ENCODE measurements around the gene RXFP3.
"Not testable (repeated sequence)": the region's sequence is repeated elsewhere in the genome, so short reads cannot be mapped to it uniquely, and the experiment has no call there.

Gene RXFP3

DNA sequence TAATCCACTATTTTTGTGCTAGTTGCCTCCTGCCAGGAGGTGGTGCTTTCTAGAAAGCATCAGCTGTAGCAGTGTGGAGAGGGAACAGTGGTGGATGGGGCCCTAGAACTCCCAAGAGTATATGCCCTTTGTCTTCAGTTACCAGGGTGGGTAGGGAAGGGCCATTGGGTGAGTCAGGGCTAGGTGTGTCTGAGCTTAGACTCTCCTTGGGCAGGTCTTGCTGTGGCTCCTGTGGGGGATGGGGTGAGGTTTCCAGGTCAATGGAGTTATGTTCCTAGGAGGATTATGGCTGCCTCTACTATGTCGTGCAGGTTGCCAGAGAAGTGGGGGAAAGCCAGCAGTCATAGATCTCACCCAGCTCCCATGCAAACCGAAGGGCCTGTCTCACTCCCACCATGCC lies 33.1 kb upstream of the RXFP3 start:
- Histone ChIP-seq H3K4me1 (ENCODE audit: control insufficient read depth, insufficient read depth, low read length, poor library complexity, severe bottlenecking) (no peaks in the 10 kb centered on the region), H3K9me3 (ENCODE audit: control insufficient read depth, low read length) (peaks cover 7% of the 10 kb centered on the region), H3K4me3 (ENCODE audit: insufficient read depth, low read depth, low read length, poor library complexity, severe bottlenecking) (no peak overlapping the region), H3K27ac (ENCODE audit: insufficient read depth, low read length, poor library complexity, severe bottlenecking) (no peak overlapping the region), H3K27me3 (replicated peaks; ENCODE audit: control insufficient read depth, insufficient read depth, low read length, poor library complexity, severe bottlenecking) (peaks cover 3% of the 10 kb centered on the region), H3K36me3 (ENCODE audit: control insufficient read depth, insufficient read depth, low read length) (no peaks in the 10 kb centered on the region)
- no peak for DNase-seq

DNA sequence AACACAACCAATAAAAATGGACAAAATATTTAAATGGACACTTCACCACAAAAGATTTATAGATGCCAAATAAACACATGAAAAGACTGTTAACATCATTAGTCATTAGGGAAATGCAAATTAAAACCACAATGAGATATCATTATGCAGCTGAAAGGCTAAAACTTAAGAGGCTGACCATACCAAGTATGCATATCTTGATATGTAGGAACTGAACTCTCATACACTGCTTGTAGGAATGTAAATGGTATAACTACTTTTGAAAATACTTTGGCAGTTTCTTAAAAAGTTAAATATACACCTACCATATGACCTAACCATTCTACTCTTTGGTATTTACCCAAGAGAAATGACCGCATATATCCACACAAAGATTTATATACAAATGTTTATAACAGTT lies 30.8 kb upstream of the RXFP3 start:
- no peak for DNase-seq
- Histone ChIP-seq H3K27ac (ENCODE audit: insufficient read depth, low read length, poor library complexity, severe bottlenecking) (no peak overlapping the region), H3K27me3 (replicated peaks; ENCODE audit: control insufficient read depth, insufficient read depth, low read length, poor library complexity, severe bottlenecking) (no peaks in the 10 kb centered on the region), H3K4me3 (ENCODE audit: insufficient read depth, low read depth, low read length, poor library complexity, severe bottlenecking) (no peak overlapping the region), H3K4me1 (ENCODE audit: control insufficient read depth, insufficient read depth, low read length, poor library complexity, severe bottlenecking) (no peaks in the 10 kb centered on the region), H3K36me3 (ENCODE audit: control insufficient read depth, insufficient read depth, low read length) (no peaks in the 10 kb centered on the region), H3K9me3 (ENCODE audit: control insufficient read depth, low read length) (peaks cover 7% of the 10 kb centered on the region)

DNA sequence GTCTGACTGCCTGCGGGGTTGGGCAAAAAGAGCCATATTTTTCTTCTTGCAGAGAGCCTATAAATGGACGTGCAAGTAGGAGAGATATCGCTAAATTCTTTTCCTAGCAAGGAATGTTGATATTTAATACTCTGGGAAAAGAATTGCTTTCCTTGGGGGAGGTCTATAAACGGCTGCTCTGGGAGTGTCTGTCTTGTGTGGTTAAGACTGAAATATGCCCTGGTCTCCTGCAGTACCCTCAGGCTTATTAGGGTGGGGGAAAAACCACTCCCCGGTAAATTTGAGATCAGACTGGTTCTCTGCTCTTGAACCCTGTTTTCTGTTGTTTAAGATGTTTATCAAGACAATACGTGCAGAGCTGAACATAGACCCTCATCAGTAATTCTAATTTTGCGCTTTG lies 29.9 kb upstream of the RXFP3 start:
- H3K4me3 ChIP-seq (ENCODE audit: insufficient read depth, low read depth, low read length, poor library complexity, severe bottlenecking); H3K27ac ChIP-seq (ENCODE audit: insufficient read depth, low read length, poor library complexity, severe bottlenecking); H3K36me3 ChIP-seq (ENCODE audit: control insufficient read depth, insufficient read depth, low read length); H3K27me3 ChIP-seq (replicated peaks; ENCODE audit: control insufficient read depth, insufficient read depth, low read length, poor library complexity, severe bottlenecking); H3K9me3 ChIP-seq (ENCODE audit: control insufficient read depth, low read length); DNase-seq; H3K4me1 ChIP-seq (ENCODE audit: control insufficient read depth, insufficient read depth, low read length, poor library complexity, severe bottlenecking): not testable (repeated sequence)

DNA sequence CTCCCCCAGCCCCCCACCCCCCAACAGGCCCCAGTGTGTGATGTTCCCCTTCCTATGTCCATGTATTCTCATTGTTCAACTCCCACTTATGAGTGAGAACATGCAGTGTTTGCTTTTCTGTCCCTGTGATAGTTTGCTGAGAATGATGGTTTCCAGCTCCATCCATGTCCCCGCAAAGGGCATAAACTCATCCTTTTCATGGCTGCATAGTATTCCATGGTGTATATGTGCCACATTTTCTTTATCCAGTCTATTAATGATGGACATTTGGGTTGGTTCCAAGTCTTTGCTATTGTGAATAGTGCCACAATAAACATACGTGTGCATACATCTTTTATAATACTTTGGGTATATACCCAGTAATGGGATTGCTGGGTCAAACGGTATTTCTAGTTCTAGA lies 21.3 kb upstream of the RXFP3 start:
- H3K4me1 ChIP-seq (ENCODE audit: control insufficient read depth, insufficient read depth, low read length, poor library complexity, severe bottlenecking); DNase-seq; H3K4me3 ChIP-seq (ENCODE audit: insufficient read depth, low read depth, low read length, poor library complexity, severe bottlenecking); H3K27ac ChIP-seq (ENCODE audit: insufficient read depth, low read length, poor library complexity, severe bottlenecking); H3K9me3 ChIP-seq (ENCODE audit: control insufficient read depth, low read length); H3K36me3 ChIP-seq (ENCODE audit: control insufficient read depth, insufficient read depth, low read length); H3K27me3 ChIP-seq (replicated peaks; ENCODE audit: control insufficient read depth, insufficient read depth, low read length, poor library complexity, severe bottlenecking): not testable (repeated sequence)

DNA sequence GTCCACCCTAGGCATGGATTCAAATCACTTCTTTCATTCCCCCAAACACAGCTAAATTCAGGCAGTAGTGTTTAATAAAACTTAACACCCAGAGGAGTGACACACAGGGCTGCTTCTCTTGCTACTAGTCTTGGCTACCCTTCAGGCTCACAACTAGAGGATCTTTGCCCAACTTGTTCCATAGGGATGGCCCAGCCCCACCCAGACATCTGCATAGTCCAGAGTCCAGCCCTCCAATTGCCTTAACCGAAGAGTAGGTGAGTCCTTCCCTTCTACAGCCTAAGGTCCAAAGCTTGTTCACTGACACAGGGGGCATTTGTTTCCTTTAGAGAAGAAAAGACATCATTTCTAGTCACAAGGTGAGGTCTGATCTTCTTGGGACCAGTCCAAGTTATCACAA lies 15.2 kb upstream of the RXFP3 start:
- no peaks in the 10 kb centered on the region for H3K36me3 ChIP-seq (ENCODE audit: control insufficient read depth, insufficient read depth, low read length)

DNA sequence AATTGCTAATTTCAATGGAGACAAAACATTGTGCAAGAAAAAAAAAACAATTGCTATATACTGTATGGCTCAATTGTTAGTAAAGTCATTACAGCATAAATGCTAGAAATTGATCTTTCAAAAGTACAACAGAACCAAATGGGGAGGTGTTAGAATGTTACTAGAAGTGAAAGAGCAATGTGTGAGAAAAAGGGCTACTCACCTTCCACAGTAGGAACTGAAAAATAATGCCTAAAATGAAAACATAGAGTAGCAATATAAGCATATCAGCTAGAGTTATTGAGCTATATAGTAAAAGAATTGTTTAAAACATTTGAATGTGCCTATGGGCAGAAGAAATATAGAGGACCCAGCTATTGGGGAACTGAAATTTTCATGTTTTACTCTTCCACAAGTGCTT lies 10.9 kb upstream of the RXFP3 start:
- no peak for DNase-seq
- H3K9me3 ChIP-seq (ENCODE audit: control insufficient read depth, low read length) = no peaks in the 10 kb centered on the region
- H3K4me1 ChIP-seq (ENCODE audit: control insufficient read depth, insufficient read depth, low read length, poor library complexity, severe bottlenecking) = no peaks in the 10 kb centered on the region
- H3K27me3 ChIP-seq (replicated peaks; ENCODE audit: control insufficient read depth, insufficient read depth, low read length, poor library complexity, severe bottlenecking) = no peaks in the 10 kb centered on the region
- no peak overlapping the region for H3K27ac ChIP-seq (ENCODE audit: insufficient read depth, low read length, poor library complexity, severe bottlenecking)
- no peak overlapping the region for H3K4me3 ChIP-seq (ENCODE audit: insufficient read depth, low read depth, low read length, poor library complexity, severe bottlenecking)
- no peaks in the 10 kb centered on the region for H3K36me3 ChIP-seq (ENCODE audit: control insufficient read depth, insufficient read depth, low read length)

More for the DNA sequence above, 15.2 kb upstream of the RXFP3 start:
- H3K27ac ChIP-seq (ENCODE audit: insufficient read depth, low read length, poor library complexity, severe bottlenecking) = no peak overlapping the region
- no peaks in the 10 kb centered on the region for H3K27me3 ChIP-seq (replicated peaks; ENCODE audit: control insufficient read depth, insufficient read depth, low read length, poor library complexity, severe bottlenecking)
- H3K4me1 ChIP-seq (ENCODE audit: control insufficient read depth, insufficient read depth, low read length, poor library complexity, severe bottlenecking) = no peaks in the 10 kb centered on the region
- no peak for DNase-seq
- no peak overlapping the region for H3K4me3 ChIP-seq (ENCODE audit: insufficient read depth, low read depth, low read length, poor library complexity, severe bottlenecking)
- no peaks in the 10 kb centered on the region for H3K9me3 ChIP-seq (ENCODE audit: control insufficient read depth, low read length)

DNA sequence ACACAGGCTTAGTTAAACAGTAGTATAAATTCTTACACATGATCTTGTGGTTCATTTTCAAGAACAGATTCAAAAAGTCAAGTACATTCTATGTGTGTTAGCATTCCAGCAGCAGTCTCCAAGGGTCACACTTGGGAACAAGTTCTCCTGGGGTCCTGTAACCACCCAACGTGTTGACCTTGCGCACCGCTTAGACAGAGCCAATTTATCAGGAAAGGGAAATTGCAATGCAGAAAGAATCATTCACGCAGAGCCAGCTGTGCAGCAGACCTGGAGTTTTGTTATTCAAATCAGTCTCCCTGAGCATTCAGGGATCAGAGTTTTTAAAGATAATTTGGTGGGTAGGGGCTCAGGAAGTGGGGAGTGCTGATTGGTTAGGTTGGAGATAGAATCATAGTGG lies 8.5 kb upstream of the RXFP3 start:
- DNase-seq = no peak
- H3K36me3 ChIP-seq (ENCODE audit: control insufficient read depth, insufficient read depth, low read length) = no peaks in the 10 kb centered on the region
- H3K4me1 ChIP-seq (ENCODE audit: control insufficient read depth, insufficient read depth, low read length, poor library complexity, severe bottlenecking) = no peaks in the 10 kb centered on the region
- no peaks in the 10 kb centered on the region for H3K9me3 ChIP-seq (ENCODE audit: control insufficient read depth, low read length)
- H3K27me3 ChIP-seq (replicated peaks; ENCODE audit: control insufficient read depth, insufficient read depth, low read length, poor library complexity, severe bottlenecking) = no peaks in the 10 kb centered on the region
- no peak overlapping the region for H3K27ac ChIP-seq (ENCODE audit: insufficient read depth, low read length, poor library complexity, severe bottlenecking)
- no peak overlapping the region for H3K4me3 ChIP-seq (ENCODE audit: insufficient read depth, low read depth, low read length, poor library complexity, severe bottlenecking)

DNA sequence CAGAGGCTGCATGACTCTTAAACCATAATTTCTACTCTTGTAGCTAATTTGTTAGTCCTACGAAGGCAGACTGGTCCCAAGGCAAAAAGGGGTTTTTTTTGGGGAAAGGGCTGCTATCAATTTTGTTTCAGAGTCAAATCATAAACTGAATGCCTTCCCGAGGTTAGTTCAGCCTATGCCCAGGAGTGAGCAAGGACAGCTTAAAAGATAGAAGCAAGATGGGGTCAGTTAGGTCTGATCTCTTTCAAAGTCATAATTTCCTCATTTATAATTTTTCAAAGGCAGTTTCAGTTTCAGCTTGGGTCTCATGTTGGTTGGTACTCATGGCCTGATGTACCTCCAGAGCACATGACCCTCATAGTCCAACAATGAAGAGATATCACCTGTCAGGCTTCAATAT lies 7.9 kb upstream of the RXFP3 start:
- no peak for DNase-seq

DNA sequence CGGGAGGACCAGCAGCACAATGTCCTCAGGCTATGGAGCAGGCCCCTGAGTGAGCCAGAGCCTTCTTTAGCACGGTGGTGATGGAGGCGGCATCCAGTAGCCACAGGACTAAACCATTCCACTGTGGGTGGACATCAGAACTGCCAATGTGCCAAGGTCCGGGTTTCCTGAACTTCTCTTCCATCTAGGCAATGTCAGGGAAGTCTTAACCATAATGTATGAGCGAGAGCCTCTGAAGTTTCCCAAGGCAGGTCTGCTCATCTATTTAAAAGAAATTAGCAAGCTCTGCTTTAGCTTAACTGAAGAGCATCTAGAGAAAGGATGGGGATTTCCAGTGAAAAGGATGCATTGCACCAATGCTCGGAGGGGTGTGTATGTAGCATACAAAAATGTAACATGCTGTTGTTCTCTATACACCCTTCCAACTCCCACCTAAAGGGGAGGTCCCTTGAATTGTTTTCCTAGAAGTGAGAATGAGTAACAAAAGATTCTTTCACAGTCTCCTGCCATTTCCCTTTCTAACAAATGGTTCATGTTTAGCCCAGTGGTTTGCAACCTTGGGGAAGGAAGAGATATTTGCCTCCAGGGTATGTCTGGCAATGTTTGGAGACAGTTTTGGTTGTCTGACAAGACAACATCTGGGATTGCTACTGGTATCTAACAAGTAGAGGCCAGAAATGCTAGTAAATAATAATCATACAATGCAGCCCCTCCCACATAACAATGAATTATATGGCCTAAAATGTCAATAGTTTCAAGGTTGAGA lies 6.1 kb upstream of the RXFP3 start:
- no peaks in the 10 kb centered on the region for H3K9me3 ChIP-seq (ENCODE audit: control insufficient read depth, low read length)
- H3K27ac ChIP-seq (ENCODE audit: insufficient read depth, low read length, poor library complexity, severe bottlenecking) = no peak overlapping the region
- H3K4me1 ChIP-seq (ENCODE audit: control insufficient read depth, insufficient read depth, low read length, poor library complexity, severe bottlenecking) = no peaks in the 10 kb centered on the region
- no peak overlapping the region for H3K4me3 ChIP-seq (ENCODE audit: insufficient read depth, low read depth, low read length, poor library complexity, severe bottlenecking)
- no peaks in the 10 kb centered on the region for H3K36me3 ChIP-seq (ENCODE audit: control insufficient read depth, insufficient read depth, low read length)
- no peak for DNase-seq
- H3K27me3 ChIP-seq (replicated peaks; ENCODE audit: control insufficient read depth, insufficient read depth, low read length, poor library complexity, severe bottlenecking) = no peaks in the 10 kb centered on the region

More for the DNA sequence above, 7.9 kb upstream of the RXFP3 start:
- Histone ChIP-seq H3K4me3 (ENCODE audit: insufficient read depth, low read depth, low read length, poor library complexity, severe bottlenecking) (no peak overlapping the region), H3K9me3 (ENCODE audit: control insufficient read depth, low read length) (no peaks in the 10 kb centered on the region), H3K36me3 (ENCODE audit: control insufficient read depth, insufficient read depth, low read length) (no peaks in the 10 kb centered on the region), H3K4me1 (ENCODE audit: control insufficient read depth, insufficient read depth, low read length, poor library complexity, severe bottlenecking) (no peaks in the 10 kb centered on the region), H3K27ac (ENCODE audit: insufficient read depth, low read length, poor library complexity, severe bottlenecking) (no peak overlapping the region), H3K27me3 (replicated peaks; ENCODE audit: control insufficient read depth, insufficient read depth, low read length, poor library complexity, severe bottlenecking) (no peaks in the 10 kb centered on the region)

DNA sequence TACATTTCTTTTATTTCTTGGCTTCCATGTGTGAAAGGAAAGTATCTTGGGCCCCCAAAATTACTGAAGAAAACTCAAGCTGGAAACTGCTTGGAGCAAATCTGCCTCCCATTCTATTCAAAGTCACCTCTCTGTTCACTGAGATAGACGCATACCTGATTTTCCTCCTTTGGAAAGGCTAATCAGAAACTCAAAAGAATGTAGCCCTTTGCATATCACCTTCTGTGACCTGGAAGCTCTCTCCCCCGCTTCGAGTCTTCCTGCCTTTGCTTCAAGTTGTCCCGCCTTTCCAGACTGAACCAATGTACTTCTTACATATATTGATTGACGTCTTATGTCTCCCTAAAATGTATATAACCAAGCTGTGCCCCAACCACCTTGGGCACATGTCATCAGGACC lies 5.0 kb upstream of the RXFP3 start:
- no peaks in the 10 kb centered on the region for H3K4me1 ChIP-seq (ENCODE audit: control insufficient read depth, insufficient read depth, low read length, poor library complexity, severe bottlenecking)
- no peaks in the 10 kb centered on the region for H3K36me3 ChIP-seq (ENCODE audit: control insufficient read depth, insufficient read depth, low read length)
- H3K27ac ChIP-seq (ENCODE audit: insufficient read depth, low read length, poor library complexity, severe bottlenecking) = no peak overlapping the region
- H3K27me3 ChIP-seq (replicated peaks; ENCODE audit: control insufficient read depth, insufficient read depth, low read length, poor library complexity, severe bottlenecking) = no peaks in the 10 kb centered on the region
- H3K4me3 ChIP-seq (ENCODE audit: insufficient read depth, low read depth, low read length, poor library complexity, severe bottlenecking) = no peak overlapping the region
- no peaks in the 10 kb centered on the region for H3K9me3 ChIP-seq (ENCODE audit: control insufficient read depth, low read length)
- no peak for DNase-seq
